ES-I3 (cell line): ENCODE results near the gene KCNQ1.

Source experiments
- H3K36me3 ChIP-seq: 2 replicates; pipeline ENCODE4 v1.6.1; 2013; ENCODE audit warnings: mild to moderate bottlenecking, low read length, control low read depth, moderate library complexity; ENCODE audit not compliant: insufficient read depth
- H3K4me1 ChIP-seq: 2 replicates; pipeline ENCODE4 v1.6.1; 2013; ENCODE audit warnings: mild to moderate bottlenecking, control low read depth, low read length; ENCODE audit not compliant: insufficient read depth
- H3K9ac ChIP-seq: 2 replicates; pipeline ENCODE4 v1.6.1; 2013; ENCODE audit warnings: low read depth, mild to moderate bottlenecking, low read length, moderate library complexity
- H3K9me3 ChIP-seq: 2 replicates; pipeline ENCODE4 v1.6.1; 2013; ENCODE audit warnings: mild to moderate bottlenecking, low read length, moderate library complexity; ENCODE audit not compliant: control insufficient read depth, insufficient read depth

The KCNQ1 gene

GRCh38 chr11:2752923-2753322 is 308.1 kb downstream of the KCNQ1 start:
- Histone ChIP-seq H3K9ac (no peak overlapping the region), H3K36me3 (no peaks in the 10 kb centered on the region; the same call in 1 of the 2 replicates), H3K4me1 (no peaks in the 10 kb centered on the region), H3K9me3 (peaks cover 4% of the 10 kb centered on the region; the same call in 1 of the 2 replicates)

DNA sequence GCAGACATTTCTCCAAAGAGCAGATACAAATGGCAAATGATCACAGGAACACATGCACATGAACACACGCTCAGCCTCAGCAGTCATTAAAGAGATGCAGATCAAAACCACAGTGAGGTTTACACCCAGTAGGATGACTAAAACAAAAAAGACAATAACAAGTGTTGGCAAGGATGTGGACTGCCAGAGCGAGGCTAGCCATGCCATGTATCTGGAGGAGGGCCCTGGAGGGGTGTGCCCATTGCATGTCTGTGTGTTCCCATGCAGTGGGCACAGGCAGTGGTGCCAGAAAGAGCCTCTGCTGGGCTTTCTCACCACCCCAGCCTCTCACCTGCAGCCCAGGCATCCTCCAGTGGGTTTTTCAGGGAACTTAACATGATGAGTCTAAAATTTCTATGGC is 309.2 kb downstream of the KCNQ1 start:
- H3K36me3 ChIP-seq: no peaks in the 10 kb centered on the region; the same call in none of the 2 replicates
- peaks cover 4% of the 10 kb centered on the region; the same call in 1 of the 2 replicates for H3K9me3 ChIP-seq
- H3K4me1 ChIP-seq: no peaks in the 10 kb centered on the region
- H3K9ac ChIP-seq: no peak overlapping the region

- H3K4me1 ChIP-seq: no peaks in the 10 kb centered on the region
- peaks cover 4% of the 10 kb centered on the region; the same call in 1 of the 2 replicates for H3K9me3 ChIP-seq
- H3K36me3 ChIP-seq: no peaks in the 10 kb centered on the region; the same call in none of the 2 replicates
- H3K9ac ChIP-seq: no peak overlapping the region
Observed at GRCh38 chr11:2755071-2755470, 310.3 kb downstream of the KCNQ1 start.

DNA sequence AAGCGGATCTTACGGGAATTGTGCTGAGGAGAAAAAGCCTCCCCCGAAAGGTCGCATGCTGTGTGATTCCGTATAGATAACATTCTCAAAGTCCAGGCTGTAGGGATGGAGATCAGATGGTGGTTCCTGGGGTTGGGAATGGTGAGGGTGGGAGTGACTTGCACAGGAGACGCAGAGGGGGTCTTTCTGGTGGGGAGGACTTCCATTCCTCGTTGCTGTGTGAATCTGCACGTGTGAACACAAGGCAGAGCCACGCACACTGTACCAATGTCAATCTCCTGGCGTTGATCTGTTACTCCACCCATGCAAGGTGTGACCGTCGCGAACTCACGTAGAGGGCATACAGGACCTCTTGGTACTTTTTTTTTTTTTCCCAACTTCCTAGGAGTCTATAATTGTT is 313.9 kb downstream of the KCNQ1 start:
- peaks cover 4% of the 10 kb centered on the region; the same call in 1 of the 2 replicates for H3K9me3 ChIP-seq
- no peak overlapping the region for H3K9ac ChIP-seq
- no peaks in the 10 kb centered on the region; the same call in 1 of the 2 replicates for H3K36me3 ChIP-seq
- H3K4me1 ChIP-seq: no peaks in the 10 kb centered on the region

DNA sequence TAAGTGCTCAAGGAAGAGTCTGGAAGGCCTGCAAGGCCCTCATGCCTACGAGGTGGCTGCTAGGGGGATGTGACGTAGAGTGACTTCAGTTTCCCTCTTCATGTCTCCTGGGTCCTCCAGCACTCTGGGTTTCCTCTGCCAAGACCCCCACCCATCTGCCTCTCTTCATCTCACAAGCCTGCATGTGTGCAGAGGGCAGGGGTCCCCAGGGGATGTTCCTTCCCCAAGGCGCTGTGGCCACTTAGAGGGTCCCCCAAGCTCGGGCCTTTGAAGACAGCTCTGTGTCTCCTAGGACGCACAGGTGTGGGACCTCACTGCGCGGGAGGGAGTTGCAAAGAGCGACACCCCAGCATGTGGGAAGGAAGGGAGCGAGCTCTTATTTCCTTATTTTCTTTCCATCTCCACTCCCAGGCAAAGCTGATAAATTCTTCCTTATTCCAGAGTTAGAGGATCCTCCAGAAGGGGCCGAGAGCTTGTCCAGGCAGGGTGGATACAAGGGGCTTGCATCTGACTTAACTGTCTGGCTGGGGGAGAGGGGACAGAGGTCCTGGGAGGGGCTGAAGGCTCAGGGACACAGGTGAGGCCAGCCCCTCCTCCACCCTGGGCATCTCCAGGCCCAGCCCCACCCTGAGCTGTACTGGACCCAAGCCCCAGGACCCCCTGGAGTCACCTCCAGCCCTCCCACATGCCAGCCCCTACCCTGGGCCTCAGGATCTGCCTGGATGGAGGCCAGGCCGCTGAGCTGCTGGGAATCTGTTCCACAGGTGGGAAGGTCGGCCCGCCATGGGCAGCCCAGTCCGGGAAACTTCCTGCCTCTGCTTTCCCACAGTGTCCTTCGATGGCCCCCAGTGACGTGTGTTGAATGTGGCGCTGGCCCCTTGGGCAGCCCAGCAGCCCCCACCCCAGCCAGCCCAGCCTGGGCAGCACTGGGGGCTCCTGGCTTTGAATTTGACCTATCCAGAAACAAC is 314.7 kb downstream of the KCNQ1 start:
- Histone ChIP-seq H3K4me1 (no peaks in the 10 kb centered on the region), H3K9ac (no peak overlapping the region), H3K36me3 (no peaks in the 10 kb centered on the region; the same call in 1 of the 2 replicates), H3K9me3 (peaks cover 4% of the 10 kb centered on the region; the same call in 1 of the 2 replicates)

DNA sequence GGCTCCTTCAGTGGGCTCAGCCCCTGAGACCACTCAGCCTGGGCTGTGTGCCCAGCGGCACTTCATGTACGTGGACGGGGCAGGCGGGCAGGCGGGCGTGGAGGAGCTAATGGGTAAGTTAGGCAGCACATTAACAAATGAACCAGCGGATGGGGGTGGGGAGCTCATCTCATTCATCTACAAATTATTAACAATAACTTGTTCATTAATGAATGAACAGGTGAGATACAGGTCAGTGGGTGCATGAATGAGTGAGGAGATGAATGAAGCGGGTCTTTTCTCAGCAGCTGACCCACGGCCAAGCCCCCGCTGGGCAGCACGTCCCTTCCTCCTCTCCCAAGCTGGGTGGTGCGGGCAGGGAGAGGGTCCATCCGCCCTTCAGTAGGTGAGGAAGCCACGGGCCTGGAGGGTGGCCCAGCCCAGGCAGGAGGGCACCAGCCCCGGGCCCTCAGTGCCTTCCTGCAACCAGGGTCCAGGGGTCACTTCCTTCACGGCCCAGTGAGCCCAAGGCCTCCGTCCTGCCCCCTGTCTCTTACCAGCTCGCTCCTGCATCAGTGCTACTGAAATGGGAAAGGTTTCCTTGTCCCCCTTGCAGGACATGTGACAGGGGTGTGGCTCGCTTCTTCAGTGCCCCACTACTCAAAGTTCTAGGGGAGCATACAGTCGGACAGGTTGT is 315.5 kb downstream of the KCNQ1 start:
- no peak overlapping the region for H3K9ac ChIP-seq
- H3K4me1 ChIP-seq: no peaks in the 10 kb centered on the region
- H3K36me3 ChIP-seq: no peaks in the 10 kb centered on the region; the same call in 1 of the 2 replicates
- no peaks in the 10 kb centered on the region; the same call in 1 of the 2 replicates for H3K9me3 ChIP-seq

DNA sequence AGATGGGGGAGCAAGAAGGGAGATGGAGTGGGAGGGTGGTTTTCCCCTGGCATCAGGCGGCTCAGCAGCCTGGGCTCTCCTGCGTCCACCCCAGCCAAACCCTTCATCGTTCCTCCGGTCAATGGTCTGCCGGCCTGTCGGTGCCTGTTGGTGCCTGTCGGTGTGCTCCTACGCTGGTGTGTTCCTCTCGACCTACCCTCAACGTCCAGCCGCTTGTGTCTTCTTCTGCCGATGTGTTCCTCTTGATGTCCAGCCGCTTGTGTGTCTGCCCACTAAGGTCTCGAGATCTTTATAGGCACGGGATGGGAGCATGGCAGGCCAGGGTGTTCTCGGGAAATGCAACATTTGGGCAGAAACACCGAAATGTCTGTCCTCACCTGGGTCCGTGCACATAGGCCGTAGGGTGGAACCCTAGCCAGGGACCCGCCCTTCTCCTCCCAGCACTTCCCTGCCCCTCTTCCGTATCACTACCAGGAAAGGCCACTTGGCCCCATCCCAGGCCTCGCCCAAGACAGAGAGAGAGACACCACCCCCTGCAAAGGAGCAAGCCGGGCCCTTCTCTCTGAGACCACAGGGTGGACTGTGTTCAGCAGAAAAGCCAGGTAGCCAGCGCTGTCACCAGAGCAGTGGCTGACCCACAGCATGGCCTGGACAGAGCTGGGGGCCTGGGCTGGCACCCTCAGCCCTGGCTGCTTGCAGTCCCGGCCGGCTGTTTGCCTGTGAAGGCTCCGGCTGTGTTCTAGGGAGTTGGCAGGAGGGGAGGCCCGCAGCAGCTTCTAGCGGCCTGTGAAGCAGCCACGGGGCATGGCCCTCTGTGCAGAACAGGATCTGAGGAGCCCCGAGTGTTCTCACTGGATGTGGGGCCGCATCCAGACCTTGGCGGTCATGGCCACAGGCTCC is 316.6 kb downstream of the KCNQ1 start:
- Histone ChIP-seq H3K9ac (no peak overlapping the region), H3K9me3 (no peaks in the 10 kb centered on the region; the same call in 1 of the 2 replicates), H3K36me3 (no peaks in the 10 kb centered on the region; the same call in 1 of the 2 replicates), H3K4me1 (no peaks in the 10 kb centered on the region)

- H3K4me1 ChIP-seq: no peaks in the 10 kb centered on the region
- no peak overlapping the region for H3K9ac ChIP-seq
- no peaks in the 10 kb centered on the region; the same call in 1 of the 2 replicates for H3K9me3 ChIP-seq
- no peaks in the 10 kb centered on the region; the same call in 1 of the 2 replicates for H3K36me3 ChIP-seq
Observed at GRCh38 chr11:2762031-2762380, 317.2 kb downstream of the KCNQ1 start.

DNA sequence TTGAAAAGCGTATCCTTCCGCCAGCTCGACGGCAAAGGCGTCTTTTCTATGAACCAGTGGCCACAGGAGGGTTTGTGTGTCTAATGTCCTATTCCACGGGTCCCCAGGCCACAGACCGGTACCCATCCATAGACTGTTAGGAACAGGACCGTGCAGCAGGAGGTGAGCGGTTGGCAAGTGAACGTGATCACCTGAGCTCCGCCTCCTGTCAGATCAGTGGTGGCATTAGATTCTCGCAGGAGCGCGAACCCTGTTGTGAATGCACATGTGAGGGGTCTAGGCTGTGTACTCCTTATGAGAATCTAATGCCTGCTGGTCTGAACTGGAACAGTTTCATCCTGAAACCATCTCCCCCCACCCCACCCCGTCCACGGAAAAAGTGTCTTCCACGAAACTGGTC is 317.6 kb downstream of the KCNQ1 start:
- Histone ChIP-seq H3K9ac (no peak overlapping the region), H3K4me1 (no peaks in the 10 kb centered on the region), H3K36me3 (no peaks in the 10 kb centered on the region; the same call in 1 of the 2 replicates), H3K9me3 (no peaks in the 10 kb centered on the region; the same call in 1 of the 2 replicates)

DNA sequence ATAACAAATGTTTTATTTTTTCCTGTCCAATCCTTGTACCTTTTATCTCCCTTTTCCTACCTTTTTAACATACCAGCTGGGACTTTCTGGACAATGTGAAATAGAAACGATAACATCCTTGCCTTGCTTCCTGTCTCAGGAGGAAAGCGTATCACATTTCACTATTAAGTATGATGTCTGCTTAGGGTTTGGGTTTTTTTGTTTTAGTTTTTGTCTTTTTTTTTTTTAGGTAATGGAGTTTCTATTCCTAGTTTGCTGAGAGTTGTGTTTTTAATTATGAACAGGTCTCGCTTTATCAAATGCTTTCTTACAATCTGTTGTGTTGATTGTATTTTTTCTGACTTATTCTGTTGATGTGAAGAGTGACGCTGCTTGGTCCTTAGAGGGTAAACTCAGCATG is 319.2 kb downstream of the KCNQ1 start:
- no peaks in the 10 kb centered on the region for H3K9me3 ChIP-seq
- H3K36me3 ChIP-seq: no peaks in the 10 kb centered on the region
- no peak overlapping the region for H3K9ac ChIP-seq
- H3K4me1 ChIP-seq: no peaks in the 10 kb centered on the region

GRCh38 chr11:2765491-2765890 is 320.7 kb downstream of the KCNQ1 start:
- Histone ChIP-seq H3K4me1 (no peaks in the 10 kb centered on the region; the same call in 1 of the 2 replicates), H3K36me3 (no peaks in the 10 kb centered on the region), H3K9ac (no peak overlapping the region), H3K9me3 (no peaks in the 10 kb centered on the region)

DNA sequence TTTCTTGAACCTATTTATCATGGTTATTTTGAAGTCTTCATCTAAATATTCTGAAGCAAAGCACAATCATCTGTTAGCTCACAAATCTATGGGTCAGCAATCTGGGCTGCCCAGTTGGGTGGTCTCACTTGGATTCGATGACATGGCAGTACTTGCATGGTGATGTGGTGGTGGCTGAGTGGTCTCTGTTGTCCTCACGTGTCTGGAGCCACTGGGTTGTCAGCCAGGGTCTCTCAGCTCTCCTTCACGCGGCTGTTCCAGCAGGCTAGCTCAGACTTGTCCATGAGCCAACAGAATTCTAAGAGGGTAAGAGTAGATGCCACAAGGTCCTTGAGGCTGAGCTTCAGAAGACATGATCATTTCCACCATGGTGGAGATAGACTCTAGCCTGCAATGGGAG is 321.4 kb downstream of the KCNQ1 start:
- no peaks in the 10 kb centered on the region for H3K9me3 ChIP-seq
- no peaks in the 10 kb centered on the region for H3K36me3 ChIP-seq
- H3K4me1 ChIP-seq: no peaks in the 10 kb centered on the region; the same call in 1 of the 2 replicates
- no peak overlapping the region for H3K9ac ChIP-seq

- no peak overlapping the region for H3K9ac ChIP-seq
- H3K9me3 ChIP-seq: no peaks in the 10 kb centered on the region
- no peaks in the 10 kb centered on the region; the same call in 1 of the 2 replicates for H3K4me1 ChIP-seq
- H3K36me3 ChIP-seq: no peaks in the 10 kb centered on the region
Observed at GRCh38 chr11:2767071-2767470, 322.3 kb downstream of the KCNQ1 start.

DNA sequence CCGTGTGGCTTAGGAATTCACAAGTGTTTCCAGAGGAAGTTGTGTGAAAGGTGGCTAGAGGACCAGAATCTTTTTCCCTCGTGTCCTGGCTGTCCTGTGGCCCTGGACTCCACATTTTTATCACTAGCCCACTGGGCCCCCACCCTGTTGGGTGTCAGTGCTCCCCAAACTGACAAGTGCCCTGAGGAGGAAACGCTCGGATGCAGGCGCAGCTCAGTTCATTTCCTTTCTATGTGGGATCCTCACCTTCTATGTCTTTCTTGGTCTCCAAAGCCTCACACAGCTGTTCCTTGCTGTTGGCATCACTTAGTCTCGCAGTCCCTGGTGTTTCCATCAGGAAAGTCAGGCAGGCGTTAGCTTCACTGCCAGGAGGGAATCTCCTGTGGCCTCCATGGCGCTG is 323.0 kb downstream of the KCNQ1 start:
- Histone ChIP-seq H3K9me3 (no peaks in the 10 kb centered on the region), H3K36me3 (no peaks in the 10 kb centered on the region), H3K4me1 (no peaks in the 10 kb centered on the region; the same call in 1 of the 2 replicates), H3K9ac (no peak overlapping the region)
